CD4-positive, CD25-positive, alpha-beta regulatory T cell (primary cell): Measurements from ENCODE around the gene RUNX1. TPM values are rescaled to one million over a fixed set of nuclear protein-coding genes. Genes with fewer than 3 reads are reported as not detected.
A peak's percentile ranks its signal among the peaks of the same experiment; 100 is the strongest.
"Not testable (repeated sequence)": the region's sequence is repeated elsewhere in the genome, so short reads cannot be mapped to it uniquely, and the experiment has no call there.

Source experiments
- ATAC-seq, 2 donors: fragments of 150-1000 bp; cut with Tn5 transposase; one replicate each; pipeline ENCODE4 v1.10.0; 2021; ENCODE audit warnings: low read depth in 2 of 2, moderate number of reproducible peaks in 2 of 2, moderate library complexity in 1 of 2
- DNase-seq, 3 donors: peaks; one replicate each; pipeline versions ENCODE4 v3.0.0 to v3.0.0-alpha.2; 2012 to 2022; ENCODE audit warnings: mixed read lengths in 1 of 3
- H3K27ac ChIP-seq: one replicate; pipeline ENCODE4 v1.7.0; 2013; ENCODE audit warnings: mild to moderate bottlenecking, low read length; ENCODE audit not compliant: insufficient read depth, poor library complexity, severe bottlenecking
- H3K27me3 ChIP-seq: one replicate; pipeline ENCODE4 v1.7.0; 2013; ENCODE audit warnings: low read length; ENCODE audit not compliant: control insufficient read depth, insufficient read depth
- H3K36me3 ChIP-seq: one replicate; pipeline ENCODE4 v1.7.0; 2013; ENCODE audit warnings: mild to moderate bottlenecking, low read length, moderate library complexity; ENCODE audit not compliant: control insufficient read depth, insufficient read depth
- H3K4me1 ChIP-seq: 2 replicates; pipeline ENCODE4 v1.7.0; 2013; ENCODE audit warnings: mild to moderate bottlenecking, low read length; ENCODE audit not compliant: insufficient read depth, control insufficient read depth, poor library complexity, severe bottlenecking
- H3K4me3 ChIP-seq: one replicate; pipeline ENCODE4 v1.7.0; 2013; ENCODE audit warnings: low read depth, mild to moderate bottlenecking, low read length, moderate library complexity
- H3K9me3 ChIP-seq, 2 experiments: 1 replicate in 1 of 2; 2 replicates in 1 of 2; pipeline ENCODE4 v1.7.0; 2013; ENCODE audit warnings: low read length in 2 of 2, mild to moderate bottlenecking in 1 of 2, moderate library complexity in 1 of 2; ENCODE audit not compliant: control insufficient read depth in 2 of 2
- H3K27ac Mint-ChIP-seq, 3 donors: one replicate each; pipeline ENCODE4 v1.8.0; 2020 to 2022; ENCODE audit warnings: mild to moderate bottlenecking in 3 of 3, mixed read lengths in 3 of 3, moderate library complexity in 2 of 3
- H3K27me3 Mint-ChIP-seq: one replicate; pipeline ENCODE4 v1.8.0; 2022; ENCODE audit warnings: mild to moderate bottlenecking, mixed read lengths
- H3K36me3 Mint-ChIP-seq: one replicate; pipeline ENCODE4 v1.8.0; 2020; ENCODE audit warnings: mixed read lengths
- H3K4me1 Mint-ChIP-seq, 4 donors: one replicate each; pipeline ENCODE4 v1.8.0; 2020 to 2022; ENCODE audit warnings: mixed read lengths in 4 of 4, mild to moderate bottlenecking in 1 of 4
- H3K4me3 Mint-ChIP-seq, 4 donors: one replicate each; pipeline ENCODE4 v1.8.0; 2020 to 2022; ENCODE audit warnings: mild to moderate bottlenecking in 4 of 4, mixed read lengths in 4 of 4, moderate library complexity in 3 of 4
- H3K9me3 Mint-ChIP-seq, 7 donors: one replicate each; pipeline ENCODE4 v1.8.0; 2020 to 2022; ENCODE audit warnings: mixed read lengths in 7 of 7, mild to moderate bottlenecking in 3 of 7, moderate library complexity in 2 of 7
- polyA plus RNA-seq, 4 donors: library from polyadenylated mRNA; unstranded; fragments of 300-500 nt; fragmentation: Illumina TruSeq; gene quantifications; one replicate each; pipeline ENCODE4 v1.2.3, GENCODE V29; 2021
- total RNA-seq: library from RNA; stranded (reverse); gene quantifications from one replicate; pipeline ENCODE4 v1.2.3, GENCODE V29; 2022

Gene RUNX1
- total and polyA plus RNA-seq, 5 donors from 2014 or later, result 14.2 to 133 (median 21.4) TPM

GRCh38 chr21:34806423-34806822, 242.7 kb downstream of the RUNX1 start:
- ATAC-seq, result no peak
- Histone ChIP-seq H3K27me3 (no peaks in the 10 kb centered on the region), H3K36me3 (peaks cover 45% of the 10 kb centered on the region), H3K27ac (no peak overlapping the region), H3K4me3 (no peak overlapping the region), H3K4me1 (peaks cover 44% of the 10 kb centered on the region), H3K9me3 (no peaks in the 10 kb centered on the region)
- Mint-ChIP-seq H3K27me3 (no peaks in the 10 kb centered on the region), H3K4me1 (peaks cover 41 to 77% (median 60%) of the 10 kb centered on the region in 4 donors), H3K4me3 (peak overlapping the region in 2 of 4 donors; percentile 45 to 49), H3K27ac (peak overlapping the region; percentile 21 to 79 (median 72)), H3K9me3 (no peaks in the 10 kb centered on the region), H3K36me3 (peaks cover 34% of the 10 kb centered on the region)
- no peak for DNase-seq

- Mint-ChIP-seq H3K27me3 (no peaks in the 10 kb centered on the region), H3K4me3 (peak overlapping the region in 1 of 4 donors; percentile 11), H3K9me3 (no peaks in the 10 kb centered on the region), H3K27ac (peak overlapping the region; percentile 77 to 87 (median 84)), H3K4me1 (peaks cover 37 to 67% (median 54%) of the 10 kb centered on the region in 4 donors), H3K36me3 (peaks cover 32% of the 10 kb centered on the region)
- Histone ChIP-seq H3K27ac (no peak overlapping the region), H3K36me3 (peaks cover 49% of the 10 kb centered on the region), H3K4me3 (no peak overlapping the region), H3K9me3 (no peaks in the 10 kb centered on the region), H3K27me3 (no peaks in the 10 kb centered on the region), H3K4me1 (peaks cover 32% of the 10 kb centered on the region)
- ATAC-seq (no peak), DNase-seq (no peak)
Observed at GRCh38 chr21:34805157-34805556, 243.9 kb downstream of the RUNX1 start.

GRCh38 chr21:34804584-34804983, 244.5 kb downstream of the RUNX1 start:
- H3K4me1 Mint-ChIP-seq, result peaks cover 38 to 61% (median 49%) of the 10 kb centered on the region in 4 donors
- H3K36me3 Mint-ChIP-seq, result peaks cover 34% of the 10 kb centered on the region
- not testable (repeated sequence) for H3K27me3 ChIP-seq, H3K27ac ChIP-seq, H3K4me3 ChIP-seq, H3K4me3 Mint-ChIP-seq, H3K27me3 Mint-ChIP-seq, H3K9me3 Mint-ChIP-seq, DNase-seq, ATAC-seq, H3K9me3 ChIP-seq
- H3K27ac Mint-ChIP-seq, result peak overlapping the region in 2 of 3 donors; percentile 77 to 79
- Histone ChIP-seq H3K4me1 (peaks cover 27% of the 10 kb centered on the region), H3K36me3 (peaks cover 50% of the 10 kb centered on the region)

- Mint-ChIP-seq H3K4me1 (peaks cover 33 to 58% (median 45%) of the 10 kb centered on the region in 4 donors), H3K4me3 (no peak overlapping the region), H3K27me3 (no peaks in the 10 kb centered on the region), H3K9me3 (no peaks in the 10 kb centered on the region), H3K36me3 (peaks cover 34% of the 10 kb centered on the region), H3K27ac (peak overlapping the region in 1 of 3 donors; percentile 77)
- Histone ChIP-seq H3K4me1 (peaks cover 20% of the 10 kb centered on the region), H3K4me3 (no peak overlapping the region), H3K27ac (no peak overlapping the region), H3K27me3 (no peaks in the 10 kb centered on the region), H3K36me3 (peaks cover 53% of the 10 kb centered on the region), H3K9me3 (no peaks in the 10 kb centered on the region)
- ATAC-seq (no peak), DNase-seq (no peak)
Observed at GRCh38 chr21:34803782-34804370, 245.2 kb downstream of the RUNX1 start.

- no peaks in the 10 kb centered on the region for H3K27me3 Mint-ChIP-seq
- H3K27me3 ChIP-seq, result no peaks in the 10 kb centered on the region
- H3K4me1 ChIP-seq, result peaks cover 4% of the 10 kb centered on the region
- H3K27ac ChIP-seq, result peak overlapping the region; percentile 27
- no peak overlapping the region for H3K4me3 Mint-ChIP-seq
- peak overlapping the region; percentile 34 to 77 (median 48) for H3K27ac Mint-ChIP-seq
- DNase-seq (no peak), ATAC-seq (no peak)
- peaks cover 44% of the 10 kb centered on the region for H3K36me3 Mint-ChIP-seq
- no peaks in the 10 kb centered on the region for H3K9me3 Mint-ChIP-seq
- H3K4me3 ChIP-seq, result no peak overlapping the region
- no peaks in the 10 kb centered on the region for H3K9me3 ChIP-seq
- peaks cover 28 to 42% (median 37%) of the 10 kb centered on the region in 4 donors for H3K4me1 Mint-ChIP-seq
- peaks cover 55% of the 10 kb centered on the region for H3K36me3 ChIP-seq
Observed at GRCh38 chr21:34802180-34802899, 246.8 kb downstream of the RUNX1 start.

- peaks cover 45% of the 10 kb centered on the region for H3K36me3 Mint-ChIP-seq
- no peaks in the 10 kb centered on the region for H3K9me3 Mint-ChIP-seq
- H3K27ac ChIP-seq, result peak overlapping the region; percentile 27
- peak overlapping the region; percentile 34 to 77 (median 44) for H3K27ac Mint-ChIP-seq
- no peaks in the 10 kb centered on the region for H3K27me3 Mint-ChIP-seq
- H3K36me3 ChIP-seq, result peaks cover 59% of the 10 kb centered on the region
- DNase-seq (peak in 2 of 3 donors; percentile 11 to 29), ATAC-seq (no peak)
- no peaks in the 10 kb centered on the region for H3K4me1 ChIP-seq
- H3K27me3 ChIP-seq, result no peaks in the 10 kb centered on the region
- peaks cover 24 to 35% (median 31%) of the 10 kb centered on the region in 4 donors for H3K4me1 Mint-ChIP-seq
- no peak overlapping the region for H3K4me3 ChIP-seq
- no peaks in the 10 kb centered on the region for H3K9me3 ChIP-seq
- no peak overlapping the region for H3K4me3 Mint-ChIP-seq
Observed at GRCh38 chr21:34801519-34802132, 247.5 kb downstream of the RUNX1 start.

GRCh38 chr21:34800797-34801518, 248.1 kb downstream of the RUNX1 start:
- no peak overlapping the region for H3K27ac Mint-ChIP-seq
- H3K27me3 ChIP-seq, result no peaks in the 10 kb centered on the region
- peaks cover 19 to 30% (median 27%) of the 10 kb centered on the region in 4 donors for H3K4me1 Mint-ChIP-seq
- peaks cover 47% of the 10 kb centered on the region for H3K36me3 Mint-ChIP-seq
- no peaks in the 10 kb centered on the region for H3K9me3 Mint-ChIP-seq
- no peak overlapping the region for H3K27ac ChIP-seq
- no peak overlapping the region for H3K4me3 Mint-ChIP-seq
- DNase-seq, result no peak
- H3K36me3 ChIP-seq, result peaks cover 65% of the 10 kb centered on the region
- H3K27me3 Mint-ChIP-seq, result no peaks in the 10 kb centered on the region
- H3K4me3 ChIP-seq, result no peak overlapping the region
- H3K9me3 ChIP-seq, result no peaks in the 10 kb centered on the region
- no peak for ATAC-seq
- no peaks in the 10 kb centered on the region for H3K4me1 ChIP-seq
